Activated CD4-positive, alpha-beta T cell treated with anti-CD3 and anti-CD28 coated beads, Interleukin-2, amount 50 U/mL, for 4 hours (primary cell): ENCODE data around the gene EIF2B5.
A peak's percentile ranks its signal among the peaks of the same experiment; 100 is the strongest.
"Not testable (repeated sequence)": the region's sequence is repeated elsewhere in the genome, so short reads cannot be mapped to it uniquely, and the experiment has no call there.

Experiments
- DNase-seq, 2 experiments: peaks; one replicate each; pipeline ENCODE4 v3.0.0-alpha.2; 2020

Gene EIF2B5

DNA sequence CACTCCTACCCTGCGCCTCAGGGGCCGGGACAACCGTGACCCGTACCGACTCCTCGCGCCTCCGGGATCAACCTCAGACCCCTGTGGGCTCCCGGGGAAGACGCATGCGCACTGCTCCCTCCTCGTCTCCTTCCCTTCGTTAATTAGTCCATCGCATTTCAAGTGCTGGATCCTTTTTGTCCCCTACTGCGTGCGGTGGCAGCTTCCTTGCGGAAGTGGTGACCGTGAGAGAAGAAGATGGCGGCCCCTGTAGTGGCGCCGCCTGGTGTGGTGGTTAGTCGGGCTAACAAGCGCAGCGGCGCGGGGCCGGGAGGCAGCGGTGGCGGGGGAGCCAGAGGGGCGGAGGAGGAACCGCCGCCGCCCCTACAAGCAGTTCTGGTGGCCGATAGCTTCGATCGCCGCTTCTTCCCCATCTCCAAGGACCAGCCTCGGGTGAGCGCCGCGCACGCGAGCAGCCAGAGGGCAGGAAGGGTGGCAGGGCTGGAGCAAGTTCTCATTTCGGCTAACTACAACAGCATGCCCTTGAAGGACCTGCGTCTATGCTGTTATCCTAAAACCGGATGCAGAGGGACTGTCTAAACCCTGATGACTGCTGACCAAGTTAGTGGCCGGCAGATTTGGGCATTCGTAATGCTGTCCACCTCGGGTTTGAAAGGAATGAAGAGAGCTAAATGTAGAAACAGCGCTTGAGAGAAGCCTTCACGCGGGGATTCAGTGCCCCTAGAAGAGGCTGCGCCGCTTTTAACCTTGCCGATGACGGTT, at the start of gene EIF2B5:
Gene EIF2B5, plus strand, starts transcription at position 210 of the 762 bp plus-strand sequence. Its CDS starts 28 bp downstream, at position 238.
- peak; percentile 82 to 83 for DNase-seq

DNA sequence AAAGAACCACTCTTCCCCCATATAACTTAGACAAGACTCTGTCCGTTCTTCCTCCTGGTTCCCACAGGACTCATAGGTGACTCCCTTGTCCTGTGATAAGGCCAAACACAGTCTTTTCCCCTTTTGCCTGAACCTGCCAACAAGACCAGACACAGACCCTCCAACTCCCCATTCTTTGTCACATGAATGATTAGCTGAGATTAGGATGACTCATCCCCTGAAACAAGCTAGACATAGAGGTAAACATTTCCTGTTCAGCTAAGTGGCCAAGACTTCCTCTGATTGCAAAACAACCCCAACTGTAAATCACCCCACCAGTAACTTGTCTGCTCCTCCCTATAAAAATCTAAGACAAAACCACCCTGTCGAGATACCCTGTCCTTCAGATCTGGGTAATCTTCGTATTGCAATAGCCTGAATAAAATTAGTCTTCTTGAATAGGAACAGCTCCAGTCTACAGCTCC, 49.7 kb upstream of the EIF2B5 start:
- DNase-seq, result no peak

DNA sequence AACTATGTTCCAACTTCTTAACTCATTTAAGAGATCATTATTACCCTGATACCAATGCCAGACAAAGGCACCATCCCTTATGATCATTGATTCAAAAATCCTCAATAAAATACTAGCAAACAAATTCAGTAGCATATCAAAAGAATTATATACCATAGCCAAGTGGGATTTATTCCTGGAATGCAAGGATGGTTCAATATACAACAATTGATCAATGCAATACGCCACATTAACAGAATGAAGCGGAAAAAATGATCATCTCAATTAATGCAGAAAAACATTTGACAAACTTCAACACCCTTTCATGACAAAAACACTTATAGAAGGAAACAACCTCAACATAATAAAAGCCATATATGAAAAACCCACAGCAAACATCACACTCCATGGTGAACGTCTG, 43.0 kb upstream of the EIF2B5 start:
- no peak for DNase-seq

DNA sequence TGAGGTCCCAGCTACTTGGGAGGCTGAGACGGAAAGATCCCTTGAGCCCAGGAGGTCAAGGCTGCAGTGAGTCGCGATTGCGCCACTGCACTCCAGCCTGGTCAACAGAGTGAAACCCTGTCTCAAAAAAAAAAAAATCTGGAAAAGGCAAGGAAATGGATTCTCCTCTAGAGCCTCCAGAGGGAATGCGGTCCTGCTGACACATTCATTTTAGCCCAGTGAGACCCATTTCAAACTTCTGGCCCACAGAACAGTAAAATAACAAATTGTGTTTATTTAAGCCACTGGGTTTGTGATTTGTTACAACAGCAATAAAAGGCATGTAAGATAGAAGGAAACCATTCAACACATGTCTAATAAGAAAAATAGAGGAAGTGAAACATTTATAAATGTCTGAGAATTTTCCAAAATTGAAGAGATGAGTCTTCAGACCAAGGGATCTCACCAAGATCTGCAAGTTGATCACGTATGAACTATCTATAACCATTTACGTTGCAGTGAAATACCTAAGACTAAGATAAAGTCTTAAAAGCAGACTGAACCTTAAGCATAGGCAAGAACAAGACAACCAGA, 38.3 kb upstream of the EIF2B5 start, which contains the start of gene HTR3E:
Gene HTR3E, plus strand, starts transcription at position 254 of the 573 bp plus-strand sequence. CDS start 466 bp downstream, outside the sequence.
- no peak for DNase-seq

DNA sequence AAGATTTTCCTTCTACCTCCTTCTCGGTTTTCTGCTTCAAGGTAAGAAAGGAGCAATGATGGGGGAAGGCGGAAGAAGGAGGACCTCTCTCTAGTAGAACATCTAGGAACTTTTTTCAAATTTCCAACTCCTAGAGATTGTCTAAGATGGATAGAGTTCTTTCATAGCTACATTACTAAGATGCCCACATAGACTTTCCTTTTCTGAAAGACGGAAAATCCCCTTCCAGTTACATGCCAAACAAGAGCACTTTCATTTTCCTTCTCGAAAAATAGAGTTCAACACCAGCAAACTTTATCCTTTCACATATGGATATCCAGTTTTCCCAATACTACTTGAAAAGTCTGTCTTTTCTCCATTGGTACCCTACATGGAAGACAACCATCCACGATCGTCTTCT, 37.6 kb upstream of the EIF2B5 start:
- DNase-seq, result no peak

DNA sequence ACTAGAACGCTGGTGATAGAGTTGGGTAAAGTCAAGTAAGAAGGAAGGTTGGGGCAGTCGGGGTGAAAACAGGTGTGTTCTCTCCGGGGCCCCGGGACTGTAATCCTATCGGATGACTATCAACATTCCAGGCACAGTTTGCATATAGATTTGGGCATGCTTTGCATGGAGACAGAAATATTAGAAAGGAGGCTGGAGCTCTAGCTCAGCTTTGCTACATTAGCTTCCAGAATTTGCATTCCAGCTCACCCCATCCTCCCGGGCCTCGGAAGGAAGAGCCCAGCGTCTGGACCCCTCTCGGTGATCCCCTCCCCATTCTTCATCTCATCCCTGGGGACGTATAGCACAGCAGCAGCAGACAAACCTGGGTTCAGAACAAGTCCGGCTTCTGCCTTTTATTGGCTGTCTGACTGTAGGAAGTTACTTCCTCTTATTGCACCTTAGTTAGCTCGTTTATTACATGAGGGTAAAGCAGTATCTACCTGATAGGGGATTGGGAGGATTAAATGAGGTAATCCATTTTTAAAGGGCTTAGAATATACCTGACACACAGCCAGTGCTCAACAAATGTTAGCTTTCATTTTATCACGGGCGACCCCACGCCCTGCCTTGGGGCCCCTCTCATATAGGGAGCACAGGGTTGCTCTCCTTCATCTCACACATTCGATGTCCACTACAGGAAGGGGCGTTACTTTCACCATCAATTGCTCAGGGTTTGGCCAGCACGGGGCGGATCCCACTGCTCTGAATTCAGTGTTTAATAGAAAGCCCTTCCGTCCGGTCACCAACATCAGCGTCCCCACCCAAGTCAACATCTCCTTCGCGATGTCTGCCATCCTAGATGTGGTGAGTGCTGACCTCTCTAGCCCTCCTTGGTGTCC, 35.1 kb upstream of the EIF2B5 start:
- DNase-seq, result no peak

DNA sequence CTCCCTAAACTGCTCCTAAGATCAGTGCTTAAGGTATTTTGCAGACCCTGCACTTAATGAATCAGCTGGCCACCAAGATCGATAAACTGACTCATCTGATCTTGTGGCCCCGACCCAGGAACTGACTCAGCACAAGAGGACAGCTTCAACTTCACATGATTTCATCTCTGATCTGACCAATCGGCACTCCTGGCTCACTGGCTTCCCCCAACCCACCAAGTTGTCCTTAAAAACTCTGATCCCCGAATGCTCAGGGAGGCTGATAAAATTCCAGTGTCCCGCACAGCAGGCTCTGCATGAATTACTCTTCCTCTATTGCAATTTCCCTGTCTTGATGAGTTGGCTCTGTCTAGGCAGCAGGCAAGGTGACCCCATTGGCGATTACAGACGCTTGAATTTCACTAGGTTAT, 24.8 kb upstream of the EIF2B5 start:
- DNase-seq, result no peak

DNA sequence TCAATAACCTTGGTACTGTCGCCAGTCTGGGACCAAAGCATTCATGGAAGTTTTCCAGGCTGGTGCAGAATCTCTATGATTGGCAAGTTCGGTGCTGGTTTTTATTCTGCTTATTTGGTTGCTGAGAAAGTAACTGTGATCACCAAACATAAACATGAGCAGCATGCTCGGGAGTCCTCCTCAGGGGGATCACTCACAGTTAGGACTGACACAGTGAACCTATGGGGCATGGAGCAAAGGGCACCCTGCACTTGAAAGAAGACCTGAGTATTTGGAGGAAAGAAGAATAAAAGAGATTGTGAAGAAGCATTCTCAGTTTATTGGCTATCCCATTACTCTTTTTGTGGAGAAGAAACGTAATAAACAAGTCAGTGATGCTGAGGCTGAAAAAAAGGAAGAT, 19.1 kb upstream of the EIF2B5 start:
- no peak for DNase-seq

DNA sequence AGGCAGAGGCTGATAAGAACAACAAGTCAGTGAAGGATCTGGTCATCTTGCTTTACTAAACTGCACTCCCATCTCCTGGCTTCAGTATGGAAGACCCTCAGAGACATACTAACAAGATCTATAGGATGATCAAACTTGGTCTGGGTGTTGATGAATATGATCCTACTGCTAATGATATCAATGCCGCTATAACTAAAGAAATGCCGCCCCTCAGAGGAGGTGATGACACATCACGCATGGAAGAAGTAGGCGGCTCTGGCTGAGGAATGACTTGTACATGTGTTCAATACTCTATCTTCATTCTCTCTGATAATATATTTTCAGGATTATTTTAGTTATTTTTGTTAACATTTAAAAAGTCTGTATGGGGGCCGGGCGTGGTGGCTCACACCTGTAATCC, 17.5 kb upstream of the EIF2B5 start:
- DNase-seq, result no peak

DNA sequence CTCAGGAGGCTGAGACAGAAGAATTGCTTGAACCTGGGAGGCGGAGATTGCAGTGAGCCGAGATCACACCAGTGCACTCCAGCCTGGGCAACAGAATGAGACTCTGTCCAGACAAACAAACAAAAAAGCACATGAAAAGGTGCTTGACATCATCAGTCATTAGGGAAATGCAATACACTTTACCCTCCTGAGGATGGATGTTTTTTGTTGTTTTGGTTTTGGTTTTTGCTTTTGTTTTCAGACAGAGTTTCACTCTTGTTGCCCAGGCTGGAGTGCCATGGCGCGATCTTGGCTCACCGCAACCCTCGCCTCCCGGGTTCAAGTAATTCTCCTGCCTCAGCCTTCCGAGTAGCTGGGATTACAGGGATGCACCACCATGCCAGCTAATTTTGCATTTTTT, 14.1 kb upstream of the EIF2B5 start:
- DNase-seq, result not testable (repeated sequence)

DNA sequence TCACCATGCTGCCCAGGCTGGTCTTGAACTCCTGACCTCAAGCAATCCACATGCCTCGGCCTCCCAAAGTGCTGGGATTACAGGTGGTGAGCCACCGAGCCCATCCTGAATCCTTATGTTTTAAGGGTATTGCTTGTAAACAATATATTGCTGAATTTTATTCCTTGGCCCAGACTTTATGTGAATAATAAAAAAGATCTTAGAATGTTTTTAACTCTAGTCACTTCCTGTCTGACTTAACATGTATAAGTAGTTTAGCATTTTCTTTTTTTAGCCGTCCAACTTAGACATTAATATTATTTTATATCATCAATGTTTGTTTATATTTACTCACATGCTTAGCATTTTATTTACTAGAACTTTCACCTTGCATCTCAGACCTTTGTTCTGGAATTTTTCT, 9.2 kb upstream of the EIF2B5 start:
- no peak for DNase-seq

DNA sequence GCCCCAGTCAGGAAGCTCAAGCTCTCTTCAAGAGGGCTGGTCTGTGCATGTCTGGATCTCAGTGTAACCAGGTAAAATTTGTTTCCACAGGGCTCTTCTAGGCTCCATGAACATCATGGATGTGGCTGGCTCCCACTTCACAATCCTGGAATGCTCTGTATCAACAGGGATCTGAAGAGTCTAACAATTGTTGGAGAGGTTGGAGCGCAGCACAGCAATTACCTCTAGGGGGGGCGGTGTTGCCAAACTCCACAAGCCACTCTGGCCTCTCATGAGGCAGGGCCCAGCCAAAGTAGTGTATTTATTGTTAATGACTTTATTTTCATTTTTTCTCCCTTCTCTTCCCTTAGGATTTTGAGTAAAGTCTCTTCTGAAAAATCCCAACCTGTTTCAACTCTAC, 6.1 kb upstream of the EIF2B5 start:
- no peak for DNase-seq

DNA sequence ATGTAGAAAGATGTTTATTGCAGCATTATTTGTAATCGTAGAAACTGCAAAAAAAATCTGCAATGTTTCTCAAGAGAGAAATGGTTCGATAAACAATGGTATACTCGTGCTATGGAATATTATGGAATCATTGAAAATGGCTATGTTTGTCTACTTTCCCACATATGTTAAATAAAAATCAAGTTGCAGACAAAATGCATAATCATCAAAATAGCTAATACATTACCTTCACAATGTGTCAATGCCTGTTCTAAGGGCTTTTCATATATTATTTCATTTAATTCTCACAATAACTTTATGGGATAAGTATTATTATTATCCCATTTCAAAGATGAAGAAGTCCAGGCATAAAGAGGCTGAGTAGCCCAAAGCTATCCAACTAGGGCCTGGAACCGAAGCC, 2.2 kb upstream of the EIF2B5 start:
- DNase-seq, result no peak

DNA sequence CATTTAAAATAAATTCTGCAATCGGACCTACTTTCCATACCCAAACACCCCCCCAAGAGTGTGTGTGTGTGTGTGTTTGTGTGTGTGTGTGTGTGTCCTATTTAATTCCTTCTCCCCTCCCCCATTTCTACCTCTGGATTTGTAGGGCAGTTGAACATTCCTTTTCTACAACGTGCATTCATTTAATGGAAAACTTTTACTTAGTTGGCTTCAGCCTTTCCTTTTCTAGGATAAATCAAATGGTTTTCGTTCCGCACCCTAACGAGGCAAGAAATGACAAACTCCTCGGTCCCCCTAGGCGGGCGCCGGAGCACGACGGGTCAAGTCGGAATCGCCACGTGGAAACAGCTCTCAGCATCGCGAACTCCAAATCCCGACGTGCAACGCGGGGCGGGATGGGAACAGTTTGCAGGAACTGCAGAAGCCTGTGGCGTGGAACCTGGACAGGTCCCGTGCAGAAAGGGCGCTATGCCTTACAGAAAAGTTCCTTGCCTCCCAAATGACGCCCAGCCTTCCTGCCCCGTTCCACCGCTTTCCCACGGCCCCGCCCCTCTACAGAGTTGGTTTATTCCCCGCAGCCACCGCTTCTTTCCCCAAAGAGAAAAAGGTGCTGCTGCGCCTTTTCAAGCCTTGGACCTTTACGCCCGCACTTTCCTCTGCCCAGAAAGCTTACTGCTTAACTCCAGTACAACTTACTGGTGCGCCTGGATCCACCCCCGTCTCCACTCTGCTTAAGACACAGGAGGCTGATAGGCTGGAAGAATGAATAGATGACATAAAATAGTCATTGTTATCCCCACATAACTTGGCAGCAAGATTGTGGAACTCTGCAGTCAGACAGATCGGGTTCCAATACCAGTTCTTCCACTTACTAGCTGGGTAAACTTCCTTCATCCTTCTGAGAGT, 1.1 kb upstream of the EIF2B5 start:
- peak; percentile 32 to 47 for DNase-seq

DNA sequence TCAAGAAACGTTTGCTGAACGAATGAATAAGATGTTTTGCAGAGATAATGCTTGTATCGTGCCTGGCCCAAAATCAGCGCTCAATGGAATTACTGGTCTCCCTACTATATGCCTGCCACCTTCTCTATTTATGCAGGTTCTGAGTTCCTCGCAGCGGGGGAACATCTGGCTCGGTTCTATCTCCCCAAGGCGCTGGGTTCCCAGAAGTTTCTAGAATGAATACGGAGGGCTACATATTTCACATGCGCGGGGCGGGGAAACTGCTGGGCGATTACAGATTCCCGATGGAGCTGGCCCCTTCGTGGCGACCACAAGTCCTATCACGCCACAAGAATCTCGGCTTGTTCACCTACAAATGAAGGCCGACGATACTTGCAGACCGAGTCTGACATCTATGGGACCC, 411 bp upstream of the EIF2B5 start:
- peak in 1 of 2 experiments; percentile 10 for DNase-seq

DNA sequence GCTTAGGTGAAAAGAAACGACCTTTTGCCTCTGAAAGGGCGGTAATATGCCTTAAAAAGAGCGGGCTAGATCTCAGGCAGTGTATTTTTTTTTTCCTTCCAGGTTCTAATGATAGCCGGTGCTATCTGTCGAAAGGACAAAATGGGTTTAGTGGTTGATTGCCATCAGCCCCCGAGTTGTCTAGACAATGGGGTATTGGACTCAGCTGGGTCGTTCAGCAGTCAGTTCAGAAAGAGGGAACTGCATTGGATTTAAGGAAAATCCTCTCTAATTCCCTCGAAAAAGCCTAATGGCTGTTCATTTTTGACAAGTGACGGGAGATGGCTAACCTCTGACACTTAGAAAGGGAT, 728 bp downstream of the EIF2B5 start:
- no peak for DNase-seq

DNA sequence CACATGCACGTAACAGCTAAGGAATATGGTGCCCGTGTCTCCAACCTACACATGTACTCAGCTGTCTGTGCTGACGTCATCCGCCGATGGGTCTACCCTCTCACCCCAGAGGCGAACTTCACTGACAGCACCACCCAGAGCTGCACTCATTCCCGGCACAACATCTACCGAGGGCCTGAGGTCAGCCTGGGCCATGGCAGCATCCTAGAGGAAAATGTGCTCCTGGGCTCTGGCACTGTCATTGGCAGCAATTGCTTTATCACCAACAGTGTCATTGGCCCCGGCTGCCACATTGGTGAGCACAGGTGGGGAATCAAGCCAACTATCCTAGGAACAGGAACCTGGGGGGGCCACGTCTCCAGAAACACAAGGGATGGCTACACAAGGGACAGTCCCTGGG, 5.3 kb downstream of the EIF2B5 start:
- DNase-seq, result no peak

DNA sequence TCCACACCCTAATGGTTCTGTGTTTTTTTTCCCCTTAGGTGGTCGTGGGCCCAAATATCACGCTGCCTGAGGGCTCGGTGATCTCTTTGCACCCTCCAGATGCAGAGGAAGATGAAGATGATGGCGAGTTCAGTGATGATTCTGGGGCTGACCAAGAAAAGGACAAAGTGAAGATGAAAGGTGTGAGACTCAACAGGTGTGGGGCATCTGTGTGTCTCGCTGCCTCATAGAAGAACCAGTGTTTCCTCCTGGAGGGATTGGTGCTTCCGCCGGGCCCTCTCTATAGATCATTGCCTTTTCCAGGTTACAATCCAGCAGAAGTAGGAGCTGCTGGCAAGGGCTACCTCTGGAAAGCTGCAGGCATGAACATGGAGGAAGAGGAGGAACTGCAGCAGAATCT, 7.0 kb downstream of the EIF2B5 start:
- no peak for DNase-seq

DNA sequence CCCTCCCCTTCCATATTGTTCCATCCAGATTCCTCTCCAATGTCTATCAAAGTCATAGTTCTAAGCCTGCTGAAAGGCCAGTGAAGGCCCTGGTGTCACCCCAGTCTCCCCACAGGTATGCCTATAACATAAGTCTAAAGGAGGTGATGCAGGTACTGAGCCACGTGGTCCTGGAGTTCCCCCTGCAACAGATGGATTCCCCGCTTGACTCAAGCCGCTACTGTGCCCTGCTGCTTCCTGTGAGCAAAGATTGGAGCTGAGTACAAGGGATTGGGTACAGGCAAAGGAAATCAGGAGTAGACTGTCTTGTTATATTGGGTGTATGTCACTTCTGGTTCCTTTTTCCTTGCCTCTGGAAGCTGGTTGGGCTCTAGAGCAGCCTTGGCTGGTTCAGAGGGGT, 8.2 kb downstream of the EIF2B5 start:
- no peak for DNase-seq

DNA sequence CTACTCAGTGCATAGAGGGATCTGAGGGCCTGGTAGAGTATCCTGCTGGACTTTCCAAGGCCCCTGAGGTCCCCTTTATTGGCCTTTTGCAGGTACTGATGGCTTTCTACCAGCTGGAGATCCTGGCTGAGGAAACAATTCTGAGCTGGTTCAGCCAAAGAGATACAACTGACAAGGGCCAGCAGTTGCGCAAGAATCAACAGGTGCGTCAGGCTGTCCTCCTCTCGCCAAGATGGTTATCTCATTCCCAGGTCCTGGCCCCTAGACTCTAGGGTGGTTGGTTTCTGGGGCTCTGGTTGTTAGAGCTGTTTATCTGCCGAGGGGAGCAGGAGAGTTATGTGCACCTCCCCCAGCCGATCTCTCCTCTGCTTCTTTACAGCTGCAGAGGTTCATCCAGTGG, 9.3 kb downstream of the EIF2B5 start:
- no peak for DNase-seq

DNA sequence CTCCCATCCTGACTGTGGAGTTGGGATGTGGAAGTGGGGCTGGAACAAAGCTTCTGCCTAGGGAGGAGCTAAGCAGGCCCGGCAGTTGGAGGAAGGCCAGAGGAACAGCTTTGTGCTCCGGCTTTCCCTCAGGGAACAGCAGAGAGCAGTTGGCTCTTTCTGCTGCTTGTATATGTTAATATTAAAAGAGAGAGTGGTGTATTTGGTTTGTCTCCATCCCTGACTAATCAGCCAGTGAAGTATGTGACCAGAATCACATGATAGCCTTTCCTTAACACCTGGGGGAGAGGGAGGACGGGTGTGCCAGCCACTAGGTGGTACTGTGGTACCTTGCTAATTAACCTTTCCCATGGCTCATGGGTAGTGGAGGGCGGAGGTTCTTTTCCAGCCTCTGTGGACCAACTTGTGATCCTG, 10.0 kb downstream of the EIF2B5 start:
- DNase-seq, result peak; percentile 27 to 30

DNA sequence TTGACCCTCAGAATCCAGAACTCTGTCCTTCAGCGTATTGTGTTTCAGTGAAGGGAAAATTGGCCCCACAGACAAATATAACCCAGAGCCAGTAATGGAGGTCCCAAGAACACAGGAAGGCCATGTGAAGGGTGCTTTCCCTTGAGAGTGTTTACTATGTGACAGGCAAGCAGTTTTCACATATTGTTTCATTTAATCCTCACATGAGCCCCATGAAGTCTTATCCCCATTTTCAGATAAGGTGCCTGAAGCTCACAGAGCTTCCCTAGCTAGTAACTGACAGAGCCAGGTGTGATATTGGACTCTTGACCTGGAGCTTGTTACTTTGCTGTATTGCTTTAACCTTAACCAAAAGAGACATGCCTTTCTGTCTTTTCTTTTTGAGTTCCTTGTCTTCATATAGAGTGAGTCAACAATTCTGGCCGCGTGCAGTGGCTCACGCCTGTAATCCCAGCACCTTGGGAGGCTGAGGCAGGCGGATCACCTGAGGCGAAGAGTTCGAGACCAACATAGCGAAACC, 10.7 kb downstream of the EIF2B5 start:
- no peak for DNase-seq
